HepG2 (cell line): ENCODE measurements around the gene CRYM. TPM values are rescaled to one million over a fixed set of nuclear protein-coding genes. Genes with fewer than 3 reads are reported as not detected.
A peak's percentile ranks its signal among the peaks of the same experiment; 100 is the strongest.

ENCODE experiments used
- ARNT2 ChIP-seq: sonication (generic); formaldehyde crosslinking; IDR thresholded peaks from 2 replicates; pipeline ENCODE4 v1.8.0; 2022; ENCODE audit warnings: mild to moderate bottlenecking, low read depth, missing genetic modification reagents, moderate library complexity
- ATRX ChIP-seq: sonication (generic); formaldehyde crosslinking; IDR thresholded peaks from 2 replicates; pipeline ENCODE4 v1.4.0; 2020; ENCODE audit warnings: missing genetic modification reagents, borderline replicate concordance
- EED ChIP-seq: sonication (generic); formaldehyde crosslinking; IDR thresholded peaks from 2 replicates; pipeline ENCODE4 v1.5.0; 2020; ENCODE audit warnings: mild to moderate bottlenecking, missing genetic modification reagents
- ETV5 ChIP-seq: IDR thresholded peaks from 2 replicates; pipeline ENCODE4 v1.6.1; 2018; ENCODE audit warnings: missing biosample characterization, missing genetic modification reagents, inconsistent platforms, borderline replicate concordance
- FOXC1 ChIP-seq: sonication (generic); formaldehyde crosslinking; IDR thresholded peaks from 2 replicates; pipeline ENCODE4 v1.8.0; 2022; ENCODE audit warnings: mild to moderate bottlenecking, missing genetic modification reagents, borderline replicate concordance
- GLI4 ChIP-seq: sonication (generic); formaldehyde crosslinking; IDR thresholded peaks from 2 replicates; pipeline ENCODE4 v1.5.1; 2020; ENCODE audit warnings: missing genetic modification reagents, mild to moderate bottlenecking, moderate library complexity, borderline replicate concordance
- KAT8 ChIP-seq: IDR thresholded peaks from 2 replicates; pipeline ENCODE4 v1.6.1; 2016; ENCODE audit warnings: missing genetic modification reagents, missing compliant biosample characterization
- KLF9 ChIP-seq: IDR thresholded peaks from 2 replicates; pipeline ENCODE4 v1.6.1; 2016; ENCODE audit warnings: low read depth
- NR2C2 ChIP-seq: sonication (generic); formaldehyde crosslinking; IDR thresholded peaks from 2 replicates; pipeline ENCODE4 v1.4.0; 2020; ENCODE audit warnings: missing genetic modification reagents, mild to moderate bottlenecking, moderate library complexity, borderline replicate concordance
- PBX2 ChIP-seq: IDR thresholded peaks from 2 replicates; pipeline ENCODE4 v1.6.1; 2016; ENCODE audit warnings: control low read depth
- PCBP1 ChIP-seq: fragments of 200-400 bp; formaldehyde crosslinking; IDR thresholded peaks from 2 replicates; pipeline ENCODE4 v1.6.1; 2017; ENCODE audit warnings: mild to moderate bottlenecking, low read depth, low read length, borderline replicate concordance
- TFDP1 ChIP-seq: IDR thresholded peaks from 2 replicates; pipeline ENCODE4 v1.6.1; 2016; ENCODE audit warnings: missing compliant biosample characterization, missing genetic modification reagents, borderline replicate concordance
- TIGD3 ChIP-seq: sonication (generic); formaldehyde crosslinking; IDR thresholded peaks from 2 replicates; pipeline ENCODE4 v1.5.1; 2020; ENCODE audit warnings: mild to moderate bottlenecking, missing genetic modification reagents, borderline replicate concordance
- U2AF1 ChIP-seq: fragments of 200-400 bp; formaldehyde crosslinking; optimal IDR thresholded peaks from 2 replicates; pipeline ENCODE3; 2017; ENCODE audit warnings: mild to moderate bottlenecking, low read depth, low read length
- ZBTB25 ChIP-seq: IDR thresholded peaks from 2 replicates; pipeline ENCODE4 v1.6.1; 2018; ENCODE audit warnings: missing genetic modification reagents
- ZNF253 ChIP-seq: sonication (generic); formaldehyde crosslinking; IDR thresholded peaks from 2 replicates; pipeline ENCODE4 v1.8.0; 2022; ENCODE audit warnings: mild to moderate bottlenecking, missing genetic modification reagents, borderline replicate concordance
- ZNF564 ChIP-seq: sonication (generic); formaldehyde crosslinking; IDR thresholded peaks from 2 replicates; pipeline ENCODE4 v1.8.1; 2023; ENCODE audit warnings: mild to moderate bottlenecking, missing genetic modification reagents
- ZNF740 ChIP-seq: sonication (generic); formaldehyde crosslinking; IDR thresholded peaks from 2 replicates; pipeline ENCODE4 v1.4.0; 2020; ENCODE audit warnings: missing genetic modification reagents
- polyA plus RNA-seq, 8 experiments: library from polyadenylated mRNA; depleted of rRNA in 3 of 8; stranded (reverse) in 7 of 8; unstranded in 1 of 8; fragments of >200 nt; fragmentation: Illumina TruSeq in 4 of 8; extraction: Trizol in 4 of 8; gene quantifications; 2 replicates each; pipeline versions ENCODE4 v1.2.1 to v1.2.3, GENCODE V29; 2011 to 2016; ENCODE audit warnings: low read depth in 4 of 8, missing spikeins in 1 of 8, mixed read lengths in 1 of 8; ENCODE audit not compliant: insufficient read depth in 1 of 8
- total RNA-seq, 5 experiments: library from RNA; depleted of rRNA; stranded (reverse); fragments of >200 nt; fragmentation: Illumina TruSeq; extraction: Trizol; gene quantifications; 2 replicates each; pipeline ENCODE4 v1.2.3, GENCODE V29; 2016; ENCODE audit warnings: low read depth in 1 of 5

The CRYM gene
- total and polyA plus RNA-seq, 2 of the 13 experiments (the other 11 are each of a cell fraction or from before 2014, with no cell fraction given) = 1.9 to 2.2 TPM

GRCh38 chr16:21277927-21278706 lies at the start of gene CRYM (continued):
- TF ChIP-seq TIGD3 (CRISPR knock-in tag) = no peak
- peak; percentile 63 for TF ChIP-seq NR2C2 (CRISPR knock-in tag)
- TF ChIP-seq PCBP1 = peak; percentile 98
- no peak for TF ChIP-seq PBX2 (CRISPR knock-in tag)
- TF ChIP-seq FOXC1 (CRISPR knock-in tag) = no peak
- no peak for TF ChIP-seq ZNF253 (CRISPR knock-in tag)
- peak; percentile 67 for TF ChIP-seq ETV5 (CRISPR knock-in tag)
- peak; percentile 60; the same call in 1 of the 2 replicates for TF ChIP-seq ZNF740 (CRISPR knock-in tag)
- TF ChIP-seq EED (CRISPR knock-in tag) = peak; percentile 50; the same call in 1 of the 2 replicates
- TF ChIP-seq ARNT2 (CRISPR knock-in tag) = peak; percentile 82
- no peak for TF ChIP-seq U2AF1
- TF ChIP-seq KAT8 (CRISPR knock-in tag) = peak; percentile 75; the same call in 1 of the 2 replicates
- no peak for TF ChIP-seq TFDP1 (CRISPR knock-in tag)
- no peak for TF ChIP-seq ZBTB25 (CRISPR knock-in tag)
- TF ChIP-seq KLF9 (CRISPR knock-in tag) = 0 out of 2 replicates have a peak, but pooled peaks have one; percentile 26
- TF ChIP-seq ZNF564 = peak; percentile 37; the same call in 1 of the 2 replicates
- no peak for TF ChIP-seq ATRX
- TF ChIP-seq GLI4 (CRISPR knock-in tag) = no peak
